GM10266 (cell line): ENCODE results near the gene ENTPD8.

Experiments used
- DNase-seq: peaks from one replicate; pipeline ENCODE4 v3.0.0; 2012; ENCODE audit errors: extremely low spot score
- TF ChIP-seq, protein P1 (sequence below): IDR thresholded peaks from 2 replicates; pipeline ENCODE4 v1.5.1; 2012; ENCODE audit warnings: mild to moderate bottlenecking, low read depth; ENCODE audit not compliant: control insufficient read depth, insufficient read depth; ENCODE audit errors: missing control alignments

ENTPD8 gene

DNA sequence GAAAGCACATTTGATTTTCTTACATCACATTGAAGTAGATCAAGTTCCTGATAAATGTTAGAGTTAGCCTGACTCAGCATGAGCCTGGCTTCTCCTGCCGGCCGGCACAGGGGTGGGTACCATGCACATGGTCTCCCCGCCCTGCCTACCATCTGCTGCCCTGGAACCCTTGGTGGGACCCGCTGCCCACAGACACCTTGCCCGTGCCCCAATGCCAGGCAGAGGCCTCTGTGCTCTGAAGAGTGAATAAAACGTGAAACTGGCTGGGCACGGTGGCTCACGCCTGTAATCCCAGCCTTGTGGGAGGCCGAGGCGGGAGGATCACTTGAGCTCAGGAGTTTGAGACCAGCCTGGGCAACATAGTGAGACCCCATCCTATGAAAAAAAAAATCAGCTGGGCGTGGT lies 35.5 kb downstream of the ENTPD8 start:
- DNase-seq, result no peak

DNA sequence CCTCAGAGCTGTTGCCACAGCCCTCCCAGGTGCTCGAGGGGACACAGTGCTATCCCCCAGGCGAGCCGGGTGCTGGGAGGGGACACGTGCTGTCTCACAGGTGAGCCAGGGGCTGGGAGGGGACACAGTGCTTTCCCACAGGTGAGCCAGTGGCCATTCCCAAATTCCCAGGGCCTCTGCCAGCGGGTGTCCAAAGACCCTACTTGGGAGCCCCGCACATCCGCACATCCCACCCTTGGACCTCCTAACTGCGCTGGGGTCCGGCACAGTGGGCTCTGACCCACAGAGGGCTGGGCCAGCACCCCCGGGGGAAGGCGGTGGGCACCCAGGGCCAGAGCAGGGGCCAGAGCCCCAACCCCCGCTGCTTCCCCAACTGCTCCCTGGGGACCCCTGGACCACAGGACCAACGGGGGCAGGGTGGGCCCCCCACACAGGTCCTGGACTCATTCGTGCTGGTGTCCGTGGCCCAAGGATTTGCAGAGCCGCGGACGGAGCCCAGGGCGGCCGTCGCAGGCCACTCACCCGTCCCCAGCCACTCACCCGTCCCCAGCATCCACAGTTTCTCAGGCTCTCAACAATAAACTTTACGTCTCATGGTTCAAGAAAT lies 36.1 kb downstream of the ENTPD8 start:
- no peak for DNase-seq
- TF ChIP-seq, protein P1, sequence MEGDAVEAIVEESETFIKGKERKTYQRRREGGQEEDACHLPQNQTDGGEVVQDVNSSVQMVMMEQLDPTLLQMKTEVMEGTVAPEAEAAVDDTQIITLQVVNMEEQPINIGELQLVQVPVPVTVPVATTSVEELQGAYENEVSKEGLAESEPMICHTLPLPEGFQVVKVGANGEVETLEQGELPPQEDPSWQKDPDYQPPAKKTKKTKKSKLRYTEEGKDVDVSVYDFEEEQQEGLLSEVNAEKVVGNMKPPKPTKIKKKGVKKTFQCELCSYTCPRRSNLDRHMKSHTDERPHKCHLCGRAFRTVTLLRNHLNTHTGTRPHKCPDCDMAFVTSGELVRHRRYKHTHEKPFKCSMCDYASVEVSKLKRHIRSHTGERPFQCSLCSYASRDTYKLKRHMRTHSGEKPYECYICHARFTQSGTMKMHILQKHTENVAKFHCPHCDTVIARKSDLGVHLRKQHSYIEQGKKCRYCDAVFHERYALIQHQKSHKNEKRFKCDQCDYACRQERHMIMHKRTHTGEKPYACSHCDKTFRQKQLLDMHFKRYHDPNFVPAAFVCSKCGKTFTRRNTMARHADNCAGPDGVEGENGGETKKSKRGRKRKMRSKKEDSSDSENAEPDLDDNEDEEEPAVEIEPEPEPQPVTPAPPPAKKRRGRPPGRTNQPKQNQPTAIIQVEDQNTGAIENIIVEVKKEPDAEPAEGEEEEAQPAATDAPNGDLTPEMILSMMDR, result no peak

More for the DNA sequence above, 35.5 kb downstream of the ENTPD8 start:
- TF ChIP-seq, protein P1, result no peak

DNA sequence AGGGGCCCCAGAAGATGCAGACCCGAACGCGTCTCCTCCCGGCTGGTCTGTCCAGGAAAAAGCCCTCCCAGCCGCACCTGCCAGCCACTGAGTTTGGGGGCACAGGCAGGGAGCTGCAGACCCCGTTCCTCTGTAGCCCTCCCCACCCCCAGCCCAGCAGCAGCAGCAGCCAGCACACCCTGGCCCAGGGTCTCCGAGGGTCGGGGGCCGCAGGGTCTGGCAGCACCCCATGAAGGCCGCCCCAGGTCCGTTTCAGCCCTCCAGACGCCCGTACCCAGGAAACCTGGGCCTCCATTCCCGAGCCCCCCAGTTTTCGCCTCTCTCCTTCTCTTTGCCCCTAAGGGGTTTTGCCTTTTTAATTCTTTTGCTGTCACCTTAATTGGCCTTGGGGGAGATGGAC lies 37.9 kb downstream of the ENTPD8 start:
- TF ChIP-seq, protein P1, result no peak
- no peak for DNase-seq

DNA sequence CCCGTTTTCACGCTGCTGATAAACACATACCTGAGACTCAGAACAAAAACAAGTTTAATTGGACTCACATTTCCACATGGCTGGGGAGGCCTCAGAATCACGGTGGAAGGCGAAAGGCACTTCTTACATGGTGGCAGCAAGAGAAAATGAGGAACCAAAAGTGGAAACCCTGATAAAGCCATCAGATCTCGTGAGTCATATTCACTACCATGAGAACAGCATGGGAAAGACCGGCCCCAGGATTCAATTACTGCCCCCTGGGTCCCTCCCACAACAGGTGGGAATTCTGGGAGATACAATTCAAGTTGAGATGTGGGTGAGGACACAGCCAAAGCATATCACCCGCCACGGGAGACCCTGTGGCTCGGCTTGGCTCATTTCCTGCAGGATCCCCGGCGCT lies 38.4 kb downstream of the ENTPD8 start:
- TF ChIP-seq, protein P1, result no peak
- no peak for DNase-seq

DNA sequence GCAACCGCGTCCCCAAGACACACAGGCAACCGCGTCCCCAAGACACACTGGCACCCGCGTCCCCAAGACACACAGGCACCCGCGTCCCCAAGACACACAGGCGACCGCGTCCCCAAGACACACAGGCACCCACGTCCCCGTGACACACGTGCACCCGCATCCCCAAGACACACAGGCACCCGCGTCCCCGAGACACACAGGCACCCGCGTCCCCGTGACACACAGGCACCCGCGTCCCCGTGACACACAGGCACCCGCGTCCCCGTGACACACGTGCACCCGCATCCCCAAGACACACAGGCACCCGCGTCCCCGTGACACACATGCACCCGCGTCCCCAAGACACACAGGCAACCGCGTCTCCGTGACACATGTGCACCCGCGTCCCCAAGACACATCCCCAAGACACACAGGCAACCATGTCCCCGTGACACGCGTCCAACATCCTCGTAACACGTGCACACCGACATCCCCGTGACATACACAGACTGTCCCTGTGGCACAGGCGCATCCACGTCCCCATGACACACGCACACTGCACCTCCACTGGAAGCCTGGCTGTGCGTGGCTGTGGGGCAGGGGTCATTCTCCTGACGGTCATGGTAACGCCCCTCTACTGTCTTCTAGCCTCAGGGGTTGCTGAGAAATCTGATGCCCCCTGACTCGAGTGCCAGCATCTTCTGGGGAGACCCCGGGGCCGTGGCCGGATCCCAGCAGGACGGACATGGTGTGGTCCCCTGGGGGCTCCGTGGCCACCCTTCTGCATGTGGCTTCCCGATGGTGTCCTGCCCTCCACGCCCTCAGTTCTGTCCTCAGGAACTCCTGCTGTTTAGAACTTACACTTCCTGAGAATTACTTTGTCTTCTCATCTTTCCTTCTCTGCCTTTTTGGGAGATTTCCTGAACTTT lies 42.3 kb downstream of the ENTPD8 start:
- no peak for DNase-seq
- TF ChIP-seq, protein P1, result no peak

DNA sequence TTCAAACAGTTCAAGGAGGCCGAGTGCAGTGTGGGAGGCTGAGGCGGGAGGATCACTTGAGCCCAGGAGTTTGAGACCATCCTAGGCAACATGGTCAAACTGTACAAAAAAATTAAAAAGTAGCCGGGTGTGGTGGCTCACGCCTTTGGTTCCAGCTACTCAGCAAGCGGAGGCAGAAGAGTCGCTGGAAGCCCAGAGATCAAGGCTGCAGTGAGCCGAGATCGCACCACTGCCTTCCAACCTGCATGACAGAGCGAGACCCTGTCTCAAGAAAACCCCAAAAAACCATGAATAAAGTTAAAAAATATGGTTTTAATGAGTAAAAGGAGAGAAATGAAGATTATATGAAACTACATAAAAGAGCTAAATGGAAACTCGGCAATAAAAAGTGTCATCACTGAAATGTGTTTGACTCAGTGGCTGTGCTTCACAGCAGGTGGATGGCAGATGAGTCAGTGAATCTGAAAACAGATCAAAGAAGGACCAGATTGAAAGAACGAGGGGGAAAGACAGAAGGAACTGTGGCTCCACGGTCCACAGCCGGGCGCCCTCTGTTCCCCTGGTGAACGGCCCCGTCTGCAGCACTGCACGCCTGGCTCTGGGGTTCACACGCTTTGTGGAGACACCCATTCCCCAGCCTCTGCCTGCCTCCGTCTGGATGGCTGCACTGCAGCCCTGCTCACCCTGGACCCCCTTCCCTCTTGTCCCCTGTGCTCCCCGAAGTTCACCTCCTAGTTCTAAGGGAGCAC lies 43.3 kb downstream of the ENTPD8 start:
- TF ChIP-seq, protein P1, result no peak
- no peak for DNase-seq
